Posterior vena cava (tissue), 2 donors: Measurements from ENCODE around the gene SKP1. TPM values are rescaled to one million over a fixed set of nuclear protein-coding genes. Genes with fewer than 3 reads are reported as not detected.

Experiments used
- DNase-seq: peaks from one replicate; pipeline ENCODE4 v3.0.0-alpha.2; 2020; ENCODE audit warnings: low spot score
- intact Hi-C, 2 donors: fragments of 100-400 bp; cut with DNase I; formaldehyde crosslinking; loops; one replicate each; pipeline versions ENCODE4 v1.14.1 to v1.14.2; 2022 to 2023
- microRNA-seq, 2 donors: library from miRNA; unstranded; fragments of <30 nt; microRNA quantifications; one replicate each; pipeline ENCODE4 v1.2.0, GENCODE V29; 2020 to 2021; ENCODE audit warnings: borderline microRNAs expressed in 2 of 2
- total RNA-seq, 2 donors: library from RNA; stranded (reverse); fragmentation: NEBNext Ultra II Directional; extraction: Animal tissue kit (Norgen Biotek cat#: 25700); gene quantifications; one replicate each; pipeline ENCODE4 v1.2.1, GENCODE V29; 2021
- donor health status: DM: yes; HTN: yes; CAD: no.
- donor health status: DM: yes; HTN: yes; CAD: no.

Gene SKP1
- total RNA-seq, 2 donors from 2014 or later, result 321 to 334 TPM

- intact Hi-C loops, result loop anchor here in 1 of 2 donors (5.0 kb wide), 1 partner anchor 1781 kb away; no protein-coding TSS in a partner anchor
- DNase-seq, result no peak
These were observed 73.4 kb downstream of the SKP1 start for GRCh38 chr5:134103397-134103796.

GRCh38 chr5:134101686-134102439 is 74.9 kb downstream of the SKP1 start:
- no peak for DNase-seq
- intact Hi-C loops, result loop anchor here in 1 of 2 donors (5.0 kb wide), 1 partner anchor 1780 kb away; no protein-coding TSS in a partner anchor

GRCh38 chr5:134100283-134101091 is 76.3 kb downstream of the SKP1 start:
- no peak for DNase-seq
- intact Hi-C loops, result loop anchor here in 1 of 2 donors (5.0 kb wide), 1 partner anchor 1778 kb away; no protein-coding TSS in a partner anchor

GRCh38 chr5:134099939-134100282 is 76.8 kb downstream of the SKP1 start:
- intact Hi-C loops, result loop anchor here in 1 of 2 donors (5.0 kb wide), 2 partner anchors 1778 to 1947 kb away; no protein-coding TSS in a partner anchor
- DNase-seq, result no peak

GRCh38 chr5:134099288-134099872 is 77.4 kb downstream of the SKP1 start:
- intact Hi-C loops, result loop anchor here in 1 of 2 donors (5.0 kb wide), 1 partner anchor 1948 kb away; no protein-coding TSS in a partner anchor
- DNase-seq, result no peak

Small RNA genes lying within 50 kb of the gene (microRNA-seq; reads per million reads assigned to microRNA genes)
- gene MIR3661, result 0 reads per million in 2 donors

Other genes starting within 250 kb of the SKP1 start
- 10 to 100 TPM; 24.0 to 29.2 TPM for gene C5orf15, start 208.3 kb downstream of the SKP1 start, total RNA-seq
- gene VDAC1, start 172.0 kb downstream of the SKP1 start, total RNA-seq, result 100 to 1,000 TPM; 104 to 105 TPM
- 1 to 10 TPM; 1.0 to 1.6 TPM for gene TCF7, start 62.3 kb downstream of the SKP1 start, total RNA-seq
- gene PPP2CA, start 49.1 kb upstream of the SKP1 start, total RNA-seq, result 10 to 100 TPM; 89.2 to 93.4 TPM
- gene CDKL3, start 190.2 kb upstream of the SKP1 start, total RNA-seq, result 1 to 10 TPM; 4.3 to 5.1 TPM
- 10 to 100 TPM; 78.7 to 93.5 TPM for gene UBE2B, start 194.6 kb upstream of the SKP1 start, total RNA-seq
- gene CDKN2AIPNL, start 234.9 kb upstream of the SKP1 start, total RNA-seq, result 10 to 100 TPM; 18.8 to 19.4 TPM